Inflammatory macrophage (primary cell): ENCODE results near the gene MED27.
A peak's percentile ranks its signal among the peaks of the same experiment; 100 is the strongest.
"Not testable (repeated sequence)": the region's sequence is repeated elsewhere in the genome, so short reads cannot be mapped to it uniquely, and the experiment has no call there.

ENCODE experiments used
- DNase-seq, 2 donors: peaks; one replicate each; pipeline ENCODE4 v3.0.0-alpha.2; 2020 to 2022

Gene MED27

DNA sequence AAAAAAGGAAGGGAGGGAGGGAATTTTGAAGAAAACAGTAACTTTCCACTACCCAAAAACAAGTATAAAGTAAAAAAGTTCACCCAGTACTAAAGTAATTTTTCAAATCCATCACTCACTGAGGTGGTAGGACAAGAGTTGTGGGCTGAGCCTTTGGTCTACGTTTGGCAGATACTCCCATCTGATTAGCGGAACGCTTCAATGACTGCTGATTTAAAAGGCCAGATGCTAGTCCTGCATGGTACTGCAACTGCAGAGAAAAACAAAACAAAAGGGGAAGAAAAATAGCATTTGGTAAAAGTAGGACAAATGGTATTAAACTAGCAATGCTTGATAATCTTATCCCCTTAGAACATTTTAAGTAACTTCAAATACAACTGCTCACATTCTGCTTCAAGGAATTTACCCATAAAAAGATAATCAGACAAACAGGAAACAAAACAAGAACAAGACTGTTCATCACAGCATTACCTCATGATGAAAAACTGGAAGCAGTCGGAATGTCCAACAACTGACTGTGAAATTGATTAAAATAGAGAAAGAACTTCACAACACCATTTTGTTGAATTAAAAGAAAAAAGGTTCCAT lies 65.4 kb downstream of the MED27 start:
- no peak for DNase-seq

GRCh38 chr9:132012704-132013357 lies 66.8 kb downstream of the MED27 start:
- no peak for DNase-seq

- DNase-seq = no peak
Observed at GRCh38 chr9:132011896-132012295, 67.8 kb downstream of the MED27 start.

DNA sequence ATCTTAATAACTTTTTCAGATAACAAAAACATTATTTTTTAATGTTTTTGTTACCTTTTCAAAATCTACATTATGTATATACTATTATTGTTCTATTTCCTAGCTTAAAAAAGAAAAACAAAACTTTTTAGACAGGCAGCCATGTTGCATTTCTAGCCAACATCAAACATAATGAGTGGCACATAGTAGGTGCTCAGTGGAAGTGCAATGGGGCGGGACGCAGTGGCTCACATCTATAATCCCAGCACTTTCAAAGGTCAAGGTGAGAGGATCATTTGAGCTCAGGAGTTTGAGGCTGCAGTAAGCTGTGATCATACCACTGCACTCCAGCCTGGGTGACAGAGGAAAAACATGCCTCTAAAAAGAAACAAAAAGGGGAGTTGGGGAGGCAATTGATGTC lies 68.4 kb downstream of the MED27 start:
- DNase-seq = no peak

DNA sequence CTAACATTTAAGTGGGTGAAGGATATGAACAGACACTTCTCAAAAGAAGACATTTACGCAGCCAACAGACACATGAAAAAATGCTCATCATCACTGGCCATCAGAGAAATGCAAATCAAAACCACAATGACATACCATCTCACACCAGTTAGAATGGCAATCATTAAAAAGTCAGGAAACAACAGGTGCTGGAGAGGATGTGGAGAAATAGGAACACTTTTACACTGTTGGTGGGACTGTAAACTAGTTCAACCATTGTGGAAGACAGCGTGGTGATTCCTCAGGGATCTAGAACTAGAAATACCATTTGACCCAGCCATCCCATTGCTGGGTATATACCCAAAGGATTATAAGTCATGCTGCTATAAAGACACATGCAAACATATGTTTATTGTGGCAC lies 69.5 kb downstream of the MED27 start:
- DNase-seq = not testable (repeated sequence)

GRCh38 chr9:132008855-132009812 lies 70.5 kb downstream of the MED27 start:
- DNase-seq = no peak

GRCh38 chr9:132008184-132008803 lies 71.4 kb downstream of the MED27 start:
- no peak for DNase-seq

GRCh38 chr9:132007371-132008025 lies 72.2 kb downstream of the MED27 start:
- DNase-seq = no peak

DNA sequence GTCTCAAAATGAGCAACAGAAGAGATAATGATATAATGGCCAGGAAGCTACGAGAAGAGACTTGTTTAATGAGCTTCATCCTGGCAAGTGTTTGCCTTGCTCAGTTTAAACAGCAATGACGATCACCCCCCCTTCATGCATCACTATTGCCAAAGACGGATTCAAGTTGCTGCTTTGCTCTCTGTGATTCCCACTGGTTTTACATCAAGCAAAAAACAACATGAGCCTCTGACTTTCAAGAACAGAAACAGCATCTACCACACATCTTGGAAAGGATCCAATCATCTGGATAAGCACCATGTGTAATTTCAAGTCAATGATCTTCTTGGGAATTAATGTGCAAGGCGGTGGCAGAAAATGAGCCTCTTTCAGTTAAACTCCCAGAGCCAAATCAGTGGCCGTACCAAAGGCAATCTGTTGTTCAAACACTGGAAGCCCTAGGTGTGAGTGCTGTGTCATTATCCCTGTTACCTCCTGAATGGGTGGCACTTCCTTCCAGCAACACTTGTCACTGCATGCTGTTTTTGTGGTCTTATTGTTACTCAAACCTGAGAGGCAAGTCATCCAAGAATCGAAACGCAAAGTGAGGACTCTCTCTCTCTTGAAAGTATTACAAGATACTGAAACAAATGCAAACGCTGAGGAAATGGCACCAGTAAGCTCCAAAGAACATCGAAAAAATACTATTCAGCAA lies 72.8 kb downstream of the MED27 start:
- DNase-seq = no peak

- DNase-seq = peak in 1 of 2 donors; percentile 34
Observed at GRCh38 chr9:132005899-132006298, 73.8 kb downstream of the MED27 start.

DNA sequence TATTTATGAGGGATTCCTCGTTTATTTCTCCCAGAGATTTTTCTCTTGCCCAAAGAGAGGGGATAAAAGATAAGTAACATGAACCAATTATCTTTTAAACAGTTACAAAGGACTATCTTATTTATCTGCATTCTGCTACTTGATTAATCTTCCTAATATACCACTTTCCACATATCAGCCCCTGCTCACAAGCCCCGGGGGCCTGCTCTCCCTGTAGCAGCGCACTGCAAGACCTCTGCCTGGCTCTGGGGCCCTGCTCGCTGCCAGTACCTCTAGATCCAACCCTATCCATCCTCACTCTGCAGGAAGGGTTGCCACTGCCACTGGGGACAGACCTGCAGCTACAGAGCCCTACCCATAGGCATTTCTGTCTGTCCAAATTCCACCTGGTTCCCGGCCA lies 75.3 kb downstream of the MED27 start:
- no peak for DNase-seq

DNA sequence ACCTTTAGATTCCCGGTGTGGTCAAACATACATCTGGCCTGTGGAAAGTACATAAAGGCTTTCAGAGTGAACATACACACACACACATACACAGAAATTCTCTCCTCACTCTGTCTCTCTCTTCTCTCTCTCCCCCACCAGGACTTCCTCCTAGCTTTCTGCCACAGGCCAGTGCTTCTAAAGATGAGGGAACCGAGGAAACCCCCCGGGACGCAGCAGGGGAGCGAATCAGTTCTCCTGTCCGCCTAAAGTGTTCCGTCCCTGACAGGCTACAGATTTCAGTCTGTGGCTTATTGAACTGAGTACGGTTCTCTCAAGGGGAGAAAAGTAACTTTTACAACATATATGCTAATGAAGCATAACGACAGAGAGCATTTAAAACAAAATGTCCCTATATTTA lies 75.8 kb downstream of the MED27 start:
- no peak for DNase-seq

- no peak for DNase-seq
Observed at GRCh38 chr9:132003319-132003704, 76.4 kb downstream of the MED27 start.

- DNase-seq = no peak
Observed at GRCh38 chr9:132002643-132003318, 76.9 kb downstream of the MED27 start.

DNA sequence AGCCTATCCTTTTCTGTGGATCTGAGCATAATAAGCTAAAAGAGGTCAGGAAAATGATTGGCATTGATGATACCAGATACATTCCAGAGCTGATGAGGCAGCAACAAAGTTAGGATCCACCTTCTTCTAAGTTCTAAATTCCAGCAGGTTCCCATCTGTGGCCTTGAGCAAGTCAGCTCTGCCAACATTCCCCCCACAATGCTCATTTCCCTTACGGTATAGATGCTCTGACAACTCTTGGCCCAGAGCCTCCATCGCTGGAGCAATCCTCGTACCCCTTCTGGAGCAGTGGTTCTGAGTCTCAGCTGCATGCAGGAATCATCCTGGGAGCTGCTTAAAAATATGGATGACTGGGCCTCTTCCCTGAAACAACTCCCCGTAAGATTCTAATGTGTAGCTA lies 78.1 kb downstream of the MED27 start:
- DNase-seq = no peak

- no peak for DNase-seq
Observed at GRCh38 chr9:132000659-132001058, 79.0 kb downstream of the MED27 start.

DNA sequence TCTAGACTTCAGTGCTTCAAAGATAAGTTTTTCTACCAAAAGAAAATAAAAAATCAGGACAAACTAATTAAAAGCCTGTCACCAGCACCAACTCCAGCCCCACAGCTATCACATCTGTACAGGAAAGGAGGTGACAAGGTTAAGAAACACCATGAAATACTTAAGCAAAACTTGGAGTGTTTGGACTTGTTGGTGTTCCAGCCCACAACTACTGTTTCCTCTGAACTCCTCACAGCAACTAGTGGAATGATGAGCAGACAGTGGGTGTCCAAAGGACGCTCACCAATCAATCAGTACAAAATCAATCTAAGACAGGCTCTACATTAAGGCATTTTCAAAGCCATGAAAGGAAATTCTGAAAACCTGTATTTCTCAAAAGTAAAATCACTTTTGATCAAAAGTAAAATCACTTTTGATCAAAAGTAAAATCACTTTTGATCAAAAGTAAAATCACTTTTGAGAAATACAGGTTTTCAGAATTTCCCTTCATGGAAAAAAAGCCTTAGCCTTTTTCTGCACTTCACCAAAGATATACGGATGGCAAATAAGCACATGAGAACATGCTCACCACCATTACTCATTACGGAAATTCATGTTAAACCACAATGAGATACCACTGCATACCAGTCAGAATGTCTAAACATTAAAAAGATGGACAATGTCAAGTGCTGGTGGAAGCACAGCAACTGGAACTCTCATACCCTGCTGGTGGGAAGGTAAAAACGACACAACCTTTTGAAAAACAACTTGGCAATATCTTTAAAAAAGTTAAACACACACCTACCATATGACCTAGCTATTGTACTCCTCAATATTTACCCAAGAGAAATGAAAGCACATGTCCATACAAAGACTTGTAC lies 79.7 kb downstream of the MED27 start:
- no peak for DNase-seq

DNA sequence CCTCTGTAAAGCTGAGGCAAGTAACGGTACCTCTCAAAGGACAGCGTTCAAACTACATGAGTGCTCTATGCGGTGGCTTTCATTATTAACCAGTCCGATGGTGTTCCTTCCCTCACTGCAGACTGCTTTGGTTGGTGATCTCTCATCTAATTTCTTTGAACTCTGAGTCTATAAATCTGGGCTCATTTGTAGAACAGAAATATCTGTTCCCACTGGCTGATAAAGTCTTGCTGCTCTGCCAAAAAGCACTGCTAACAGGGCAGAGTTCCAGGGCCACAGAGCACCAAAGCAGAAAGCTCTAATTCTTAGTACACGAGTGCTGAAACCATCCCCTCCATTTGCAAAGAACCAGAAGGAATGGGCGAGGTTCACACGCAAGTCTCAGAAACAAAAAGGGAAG lies 81.9 kb downstream of the MED27 start:
- no peak for DNase-seq

- DNase-seq = no peak
Observed at GRCh38 chr9:131997076-131997475, 82.6 kb downstream of the MED27 start.

- DNase-seq = no peak
Observed at GRCh38 chr9:131995382-131995781, 84.3 kb downstream of the MED27 start.
